H9 (cell line): ENCODE measurements around the gene C1QB. TPM values are rescaled to one million over a fixed set of nuclear protein-coding genes. Genes with fewer than 3 reads are reported as not detected.

Experiments
- DNase-seq: peaks from one replicate; pipeline ENCODE4 v3.0.0-alpha.2; 2017
- H2AFZ ChIP-seq: one replicate; pipeline ENCODE4 v1.6.1; 2013; ENCODE audit warnings: mild to moderate bottlenecking, low read length, control low read depth, moderate library complexity
- H2AK5ac ChIP-seq: 2 replicates; pipeline ENCODE4 v1.6.1; 2013; ENCODE audit warnings: low read length, control low read depth, mixed read lengths; ENCODE audit not compliant: insufficient read length
- H2BK120ac ChIP-seq: one replicate; pipeline ENCODE4 v1.6.1; 2013; ENCODE audit warnings: low read depth, mild to moderate bottlenecking, low read length, control low read depth, inconsistent platforms; ENCODE audit not compliant: poor library complexity, severe bottlenecking
- H2BK12ac ChIP-seq: 2 replicates; pipeline ENCODE4 v1.6.1; 2013; ENCODE audit warnings: low read length, control low read depth, mixed read lengths, low read depth; ENCODE audit not compliant: insufficient read length
- H2BK15ac ChIP-seq: 2 replicates; pipeline ENCODE4 v1.6.1; 2013; ENCODE audit warnings: low read depth, low read length, control low read depth
- H2BK20ac ChIP-seq: one replicate; pipeline ENCODE4 v1.6.1; 2013; ENCODE audit warnings: low read depth, mild to moderate bottlenecking, low read length, control low read depth, inconsistent platforms; ENCODE audit not compliant: poor library complexity, severe bottlenecking
- H2BK5ac ChIP-seq: 2 replicates; pipeline ENCODE4 v1.6.1; 2013; ENCODE audit warnings: low read length, control low read depth, mixed read lengths; ENCODE audit not compliant: insufficient read length
- H3K14ac ChIP-seq: 2 replicates; pipeline ENCODE4 v1.6.1; 2013; ENCODE audit warnings: low read length, control low read depth; ENCODE audit not compliant: insufficient read depth
- H3K18ac ChIP-seq: 2 replicates; pipeline ENCODE4 v1.6.1; 2013; ENCODE audit warnings: low read depth, mild to moderate bottlenecking, mixed read lengths, low read length, control low read depth; ENCODE audit not compliant: insufficient read length
- H3K23ac ChIP-seq: 2 replicates; pipeline ENCODE4 v1.6.1; 2013; ENCODE audit warnings: low read length, control low read depth, mixed read lengths, low read depth; ENCODE audit not compliant: insufficient read length
- H3K23me2 ChIP-seq: 2 replicates; pipeline ENCODE4 v1.6.1; 2013; ENCODE audit warnings: low read depth, mild to moderate bottlenecking, mixed read lengths, low read length, control low read depth; ENCODE audit not compliant: insufficient read length, poor library complexity, severe bottlenecking
- H3K27ac ChIP-seq: 2 replicates; pipeline ENCODE4 v1.5.1; 2013; ENCODE audit warnings: low read length, control low read depth, mixed read lengths, low read depth; ENCODE audit not compliant: insufficient read length
- H3K27me3 ChIP-seq: 2 replicates; pipeline ENCODE4 v1.6.1; 2013; ENCODE audit warnings: low read length, control low read depth, inconsistent platforms; ENCODE audit not compliant: insufficient read depth
- H3K4ac ChIP-seq: 2 replicates; pipeline ENCODE4 v1.6.1; 2013; ENCODE audit warnings: low read depth, mild to moderate bottlenecking, control low read depth, inconsistent platforms, low read length, moderate library complexity
- H3K4me1 ChIP-seq: 2 replicates; pipeline ENCODE4 v1.6.1; 2013; ENCODE audit warnings: low read length, control low read depth, inconsistent platforms; ENCODE audit not compliant: insufficient read depth
- H3K4me2 ChIP-seq: 2 replicates; pipeline ENCODE4 v1.6.1; 2013; ENCODE audit warnings: low read length, control low read depth, mixed read lengths; ENCODE audit not compliant: insufficient read length, insufficient read depth
- H3K56ac ChIP-seq: 2 replicates; pipeline ENCODE4 v1.6.1; 2013; ENCODE audit warnings: low read depth, mild to moderate bottlenecking, mixed read lengths, low read length, control low read depth; ENCODE audit not compliant: insufficient read length
- H3K79me1 ChIP-seq: 2 replicates; pipeline ENCODE4 v1.6.1; 2013; ENCODE audit warnings: low read depth, mild to moderate bottlenecking, moderate library complexity, low read length, control low read depth, inconsistent platforms; ENCODE audit not compliant: insufficient read depth, poor library complexity, severe bottlenecking
- H3K79me2 ChIP-seq: 2 replicates; pipeline ENCODE4 v1.6.1; 2013; ENCODE audit warnings: low read length, control low read depth, inconsistent platforms; ENCODE audit not compliant: insufficient read depth
- H3K9ac ChIP-seq: 2 replicates; pipeline ENCODE4 v1.6.1; 2013; ENCODE audit warnings: low read length, control low read depth, mixed read lengths; ENCODE audit not compliant: insufficient read length; ENCODE audit errors: extremely low read depth
- H3K9me3 ChIP-seq: one replicate; pipeline ENCODE4 v1.6.1; 2013; ENCODE audit warnings: low read depth, low read length, inconsistent platforms; ENCODE audit not compliant: control insufficient read depth
- H3T11ph ChIP-seq: one replicate; pipeline ENCODE4 v1.6.1; 2013; ENCODE audit warnings: mild to moderate bottlenecking, low read length, control low read depth, inconsistent platforms
- H4K20me1 ChIP-seq: one replicate; pipeline ENCODE4 v1.6.1; 2013; ENCODE audit not compliant: control insufficient read depth, insufficient read length, insufficient read depth
- H4K5ac ChIP-seq: 2 replicates; pipeline ENCODE4 v1.6.1; 2013; ENCODE audit warnings: low read depth, mild to moderate bottlenecking, mixed read lengths, low read length, control low read depth; ENCODE audit not compliant: insufficient read length
- H4K8ac ChIP-seq: replicated peaks from 2 replicates; pipeline ENCODE4 v1.6.1; 2013; ENCODE audit warnings: low read length, control low read depth, mixed read lengths, low read depth; ENCODE audit not compliant: insufficient read length
- H4K91ac ChIP-seq: 2 replicates; pipeline ENCODE4 v1.6.1; 2013; ENCODE audit warnings: low read depth, mild to moderate bottlenecking, moderate library complexity, mixed read lengths, low read length, control low read depth; ENCODE audit not compliant: insufficient read length
- H3K27ac Mint-ChIP-seq, 3 experiments: 2 replicates in 2 of 3; 3 replicates in 1 of 3; pipeline ENCODE4 v1.8.0; 2020 to 2021; ENCODE audit warnings: mixed read lengths in 3 of 3, mild to moderate bottlenecking in 1 of 3, moderate library complexity in 1 of 3
- H3K27me3 Mint-ChIP-seq: 2 replicates; pipeline ENCODE4 v1.8.0; 2021; ENCODE audit warnings: low read depth, mild to moderate bottlenecking, moderate library complexity, mixed read lengths
- H3K36me3 Mint-ChIP-seq, 3 experiments: 2 replicates in 2 of 3; 3 replicates in 1 of 3; pipeline ENCODE4 v1.8.0; 2020 to 2021; ENCODE audit warnings: low read depth in 3 of 3, mixed read lengths in 3 of 3; ENCODE audit not compliant: insufficient read depth in 1 of 3
- H3K4me1 Mint-ChIP-seq, 2 experiments: 2 replicates each; pipeline ENCODE4 v1.8.0; 2020; ENCODE audit warnings: mixed read lengths in 2 of 2
- H3K4me3 Mint-ChIP-seq, 2 experiments: 2 replicates in 1 of 2; 3 replicates in 1 of 2; pipeline ENCODE4 v1.8.0; 2020 to 2021; ENCODE audit warnings: mild to moderate bottlenecking in 2 of 2, mixed read lengths in 2 of 2, moderate library complexity in 1 of 2
- H3K9me3 Mint-ChIP-seq, 2 experiments: 2 replicates in 1 of 2; 3 replicates in 1 of 2; pipeline ENCODE4 v1.8.0; 2020; ENCODE audit warnings: mild to moderate bottlenecking in 2 of 2, mixed read lengths in 2 of 2, moderate library complexity in 1 of 2
- whole genome bisulfite sequencing: extraction: QIAGEN DNeasy Blood & Tissue Kit; methylation state at CpG from one replicate; pipeline ENCODE4 v1.1.7; 2013; ENCODE audit warnings: missing lambda C conversion rate, low lambda C conversion rate, mixed read lengths; ENCODE audit not compliant: insufficient read length; ENCODE audit errors: extremely low coverage; 5-methylcytosine and 5-hydroxymethylcytosine counted together
- total RNA-seq: library from RNA; stranded (reverse); gene quantifications from 2 replicates; pipeline ENCODE4 v1.2.1, GENCODE V29; 2021
- TF ChIP-seq, protein P1 (sequence below): fragments of 200-600 bp; sonication (generic); conservative IDR thresholded peaks from 3 replicates; pipeline ENCODE4 v1.8.0; 2021; ENCODE audit warnings: antibody characterized with exemption, mild to moderate bottlenecking

C1QB gene
- total RNA-seq, 1 experiment from 2014 or later, result not detected

DNA sequence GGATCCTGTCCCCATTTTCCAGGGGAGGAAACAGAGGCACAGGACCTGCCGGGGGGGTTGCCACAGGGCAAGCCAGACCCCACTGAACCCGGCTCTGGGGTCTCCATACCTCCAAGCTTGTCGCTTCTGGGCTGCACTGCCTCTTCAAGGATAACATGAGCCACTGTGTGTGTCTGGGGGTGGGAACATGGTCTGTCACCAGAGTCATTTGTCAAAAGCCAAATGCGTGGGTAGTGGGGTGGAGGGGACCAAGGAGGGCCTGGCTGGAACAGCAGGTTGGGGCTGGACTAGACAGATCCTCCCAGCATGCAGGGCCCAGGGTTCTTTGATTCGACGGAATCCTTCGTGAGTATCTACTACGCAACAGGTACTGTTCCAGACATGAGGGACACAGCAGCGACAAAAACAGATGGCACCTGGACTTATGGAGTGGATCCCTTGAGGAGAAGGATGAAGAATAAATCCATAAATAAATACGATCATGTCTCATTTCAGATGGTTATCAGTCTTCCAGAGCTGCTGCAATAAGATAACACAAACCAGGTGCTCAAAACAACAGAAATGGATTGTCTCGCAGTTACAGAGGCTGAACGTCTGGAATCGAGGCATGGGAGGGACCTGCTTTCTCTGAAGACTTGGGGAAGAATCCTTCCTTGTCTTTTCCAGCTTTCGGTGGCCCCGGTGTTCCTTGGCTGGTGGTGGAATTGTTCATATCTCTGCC is 28.7 kb downstream of the C1QB start:
- no peaks in the 10 kb centered on the region for H3K36me3 Mint-ChIP-seq
- H3K27me3 Mint-ChIP-seq, result peaks cover 10% of the 10 kb centered on the region
- no peak for DNase-seq
- Histone ChIP-seq H4K8ac (no peak overlapping the region), H3K4ac (no peak overlapping the region), H3K56ac (no peak overlapping the region), H3K18ac (no peak overlapping the region), H2BK15ac (no peak overlapping the region), H3K23ac (no peak overlapping the region), H3K4me1 (peaks cover 7% of the 10 kb centered on the region; the same call in 1 of the 2 replicates), H3K4me2 (no peak overlapping the region), H3K79me1 (no peaks in the 10 kb centered on the region), H3T11ph (no peak overlapping the region), H4K20me1 (no peaks in the 10 kb centered on the region), H3K9ac (no peak overlapping the region), H3K27ac (no peak overlapping the region), H2AFZ (no peak overlapping the region), H2BK20ac (no peak overlapping the region), H2AK5ac (no peak overlapping the region), H2BK12ac (no peak overlapping the region), H3K14ac (no peak overlapping the region; the same call in 1 of the 2 replicates), H3K9me3 (no peaks in the 10 kb centered on the region), H3K27me3 (no peaks in the 10 kb centered on the region), H4K5ac (no peak overlapping the region), H3K23me2 (no peaks in the 10 kb centered on the region), H2BK120ac (no peak overlapping the region), H4K91ac (no peak overlapping the region), H3K79me2 (no peaks in the 10 kb centered on the region), H2BK5ac (no peak overlapping the region)
- TF ChIP-seq, protein P1, sequence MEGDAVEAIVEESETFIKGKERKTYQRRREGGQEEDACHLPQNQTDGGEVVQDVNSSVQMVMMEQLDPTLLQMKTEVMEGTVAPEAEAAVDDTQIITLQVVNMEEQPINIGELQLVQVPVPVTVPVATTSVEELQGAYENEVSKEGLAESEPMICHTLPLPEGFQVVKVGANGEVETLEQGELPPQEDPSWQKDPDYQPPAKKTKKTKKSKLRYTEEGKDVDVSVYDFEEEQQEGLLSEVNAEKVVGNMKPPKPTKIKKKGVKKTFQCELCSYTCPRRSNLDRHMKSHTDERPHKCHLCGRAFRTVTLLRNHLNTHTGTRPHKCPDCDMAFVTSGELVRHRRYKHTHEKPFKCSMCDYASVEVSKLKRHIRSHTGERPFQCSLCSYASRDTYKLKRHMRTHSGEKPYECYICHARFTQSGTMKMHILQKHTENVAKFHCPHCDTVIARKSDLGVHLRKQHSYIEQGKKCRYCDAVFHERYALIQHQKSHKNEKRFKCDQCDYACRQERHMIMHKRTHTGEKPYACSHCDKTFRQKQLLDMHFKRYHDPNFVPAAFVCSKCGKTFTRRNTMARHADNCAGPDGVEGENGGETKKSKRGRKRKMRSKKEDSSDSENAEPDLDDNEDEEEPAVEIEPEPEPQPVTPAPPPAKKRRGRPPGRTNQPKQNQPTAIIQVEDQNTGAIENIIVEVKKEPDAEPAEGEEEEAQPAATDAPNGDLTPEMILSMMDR, result no peak
- H3K4me3 Mint-ChIP-seq, result no peak overlapping the region
- WGBS, result no CpG with 5 or more reads among the region's 15 CpGs
- no peaks in the 10 kb centered on the region for H3K9me3 Mint-ChIP-seq
- peaks cover 3 to 8% of the 10 kb centered on the region in 2 experiments for H3K4me1 Mint-ChIP-seq
- no peak overlapping the region; a peak in 1 of 7 replicates for H3K27ac Mint-ChIP-seq
